ENCODE data around the gene ARHGEF10L. TPM values are rescaled to one million over a fixed set of nuclear protein-coding genes. Genes with fewer than 3 reads are reported as not detected.

Gene ARHGEF10L
- total RNA-seq, 6 experiments from 2014 or later: 11.1 to 29.0 (median 26.7) TPM

DNA sequence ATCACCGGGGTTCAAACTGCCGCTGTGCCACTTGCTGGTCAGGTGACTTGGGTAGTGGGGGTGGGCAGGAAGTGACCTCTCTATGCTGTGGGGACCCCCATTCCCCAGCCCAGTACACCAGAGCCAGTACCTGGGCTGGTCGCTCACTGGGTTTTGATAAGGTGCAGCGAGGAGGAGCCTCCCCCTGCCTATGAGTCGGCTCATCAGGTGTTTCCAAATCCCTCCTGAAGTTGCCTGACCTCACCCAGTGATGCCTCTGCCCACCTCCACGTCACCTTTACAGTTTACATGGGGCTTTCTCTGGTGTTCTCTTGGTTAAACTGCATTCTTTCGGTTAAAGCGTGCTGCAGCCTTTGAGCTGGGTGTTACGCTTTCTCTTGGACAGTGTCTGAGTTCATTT is 58.2 kb downstream of the ARHGEF10L start:
- Mint-ChIP-seq H3K27ac (no peak overlapping the region), H3K4me1 (ENCODE audit: low read depth) (peaks cover 12% of the 10 kb centered on the region)

DNA sequence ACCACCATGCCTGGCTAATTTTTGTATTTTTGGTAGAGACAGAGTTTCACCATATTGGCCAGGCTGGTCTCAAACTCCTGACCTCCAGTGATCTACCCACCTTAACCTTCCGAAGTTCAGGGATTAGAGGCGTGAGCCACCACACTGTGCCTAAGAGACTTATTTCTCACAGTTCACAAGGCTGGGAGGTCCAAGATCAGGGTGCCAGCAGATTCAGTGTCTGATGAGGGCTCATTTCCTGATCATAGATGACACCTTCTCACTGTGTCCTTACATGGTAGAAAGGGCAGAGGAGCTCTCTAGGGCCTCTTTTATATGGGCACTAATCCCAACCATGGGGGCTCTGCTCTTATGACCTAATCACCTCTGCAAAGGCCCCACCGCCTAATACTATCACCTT is 58.8 kb downstream of the ARHGEF10L start:
- no peak overlapping the region for H3K27ac Mint-ChIP-seq
- H3K9me3 Mint-ChIP-seq: no peaks in the 10 kb centered on the region
- no peak for DNase-seq
- peaks cover 12% of the 10 kb centered on the region for H3K4me1 Mint-ChIP-seq (ENCODE audit: low read depth)
- no peak overlapping the region for H3K4me3 Mint-ChIP-seq
- no peaks in the 10 kb centered on the region; the same call in 1 of the 2 replicates for H3K27me3 Mint-ChIP-seq (ENCODE audit: insufficient read depth)
- no peaks in the 10 kb centered on the region; the same call in 1 of the 2 replicates for H3K36me3 Mint-ChIP-seq (ENCODE audit: low read depth)
- TF ChIP-seq, protein P1, sequence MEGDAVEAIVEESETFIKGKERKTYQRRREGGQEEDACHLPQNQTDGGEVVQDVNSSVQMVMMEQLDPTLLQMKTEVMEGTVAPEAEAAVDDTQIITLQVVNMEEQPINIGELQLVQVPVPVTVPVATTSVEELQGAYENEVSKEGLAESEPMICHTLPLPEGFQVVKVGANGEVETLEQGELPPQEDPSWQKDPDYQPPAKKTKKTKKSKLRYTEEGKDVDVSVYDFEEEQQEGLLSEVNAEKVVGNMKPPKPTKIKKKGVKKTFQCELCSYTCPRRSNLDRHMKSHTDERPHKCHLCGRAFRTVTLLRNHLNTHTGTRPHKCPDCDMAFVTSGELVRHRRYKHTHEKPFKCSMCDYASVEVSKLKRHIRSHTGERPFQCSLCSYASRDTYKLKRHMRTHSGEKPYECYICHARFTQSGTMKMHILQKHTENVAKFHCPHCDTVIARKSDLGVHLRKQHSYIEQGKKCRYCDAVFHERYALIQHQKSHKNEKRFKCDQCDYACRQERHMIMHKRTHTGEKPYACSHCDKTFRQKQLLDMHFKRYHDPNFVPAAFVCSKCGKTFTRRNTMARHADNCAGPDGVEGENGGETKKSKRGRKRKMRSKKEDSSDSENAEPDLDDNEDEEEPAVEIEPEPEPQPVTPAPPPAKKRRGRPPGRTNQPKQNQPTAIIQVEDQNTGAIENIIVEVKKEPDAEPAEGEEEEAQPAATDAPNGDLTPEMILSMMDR (IDR thresholded peaks at IDR 0.05): no peak

More for the DNA sequence above, 58.2 kb downstream of the ARHGEF10L start:
- Mint-ChIP-seq H3K36me3 (ENCODE audit: low read depth) (no peaks in the 10 kb centered on the region; the same call in 1 of the 2 replicates), H3K4me3 (no peak overlapping the region), H3K9me3 (no peaks in the 10 kb centered on the region), H3K27me3 (ENCODE audit: insufficient read depth) (no peaks in the 10 kb centered on the region; the same call in 1 of the 2 replicates)
- DNase-seq: no peak
- TF ChIP-seq, protein P1 (IDR thresholded peaks at IDR 0.05): no peak

DNA sequence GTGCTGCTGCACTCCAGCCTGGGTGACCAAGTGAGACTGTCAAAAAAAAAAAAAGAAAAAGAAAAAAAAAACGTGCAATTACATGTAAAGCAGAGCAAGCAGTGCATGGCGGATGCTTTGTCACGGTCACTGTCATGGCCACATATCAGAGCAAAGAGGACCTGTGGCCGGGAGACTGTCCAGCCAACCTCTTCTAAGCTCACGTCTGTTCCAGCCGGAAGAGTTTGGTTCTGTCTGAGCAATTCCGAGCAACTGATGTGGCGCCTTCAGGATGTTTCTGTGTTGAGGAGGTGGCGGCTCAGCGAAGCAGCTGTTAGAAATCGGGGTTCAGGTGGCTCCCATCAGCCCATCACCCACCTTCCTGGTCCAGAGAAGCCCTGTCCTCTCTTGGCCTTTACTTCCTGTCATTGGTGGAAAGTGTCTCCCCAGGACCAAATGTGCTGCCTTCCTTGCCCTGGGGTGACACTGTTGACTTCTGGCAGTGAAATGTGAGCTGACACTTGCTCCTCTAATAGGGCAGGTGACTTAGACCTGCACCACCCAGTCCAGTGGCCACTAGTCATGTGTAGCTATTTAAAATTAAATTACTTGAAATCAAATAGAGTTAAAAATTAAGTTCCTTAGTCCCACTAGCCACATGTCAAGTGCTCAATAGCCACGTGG is 59.9 kb downstream of the ARHGEF10L start:
- TF ChIP-seq, protein P1 (IDR thresholded peaks at IDR 0.05): no peak
- Mint-ChIP-seq H3K9me3 (no peaks in the 10 kb centered on the region), H3K36me3 (ENCODE audit: low read depth) (no peaks in the 10 kb centered on the region), H3K27me3 (ENCODE audit: insufficient read depth) (no peaks in the 10 kb centered on the region; the same call in 1 of the 2 replicates), H3K4me1 (ENCODE audit: low read depth) (peaks cover 6% of the 10 kb centered on the region; the same call in 1 of the 2 replicates), H3K4me3 (no peak overlapping the region), H3K27ac (no peak overlapping the region)
- no peak for DNase-seq

DNA sequence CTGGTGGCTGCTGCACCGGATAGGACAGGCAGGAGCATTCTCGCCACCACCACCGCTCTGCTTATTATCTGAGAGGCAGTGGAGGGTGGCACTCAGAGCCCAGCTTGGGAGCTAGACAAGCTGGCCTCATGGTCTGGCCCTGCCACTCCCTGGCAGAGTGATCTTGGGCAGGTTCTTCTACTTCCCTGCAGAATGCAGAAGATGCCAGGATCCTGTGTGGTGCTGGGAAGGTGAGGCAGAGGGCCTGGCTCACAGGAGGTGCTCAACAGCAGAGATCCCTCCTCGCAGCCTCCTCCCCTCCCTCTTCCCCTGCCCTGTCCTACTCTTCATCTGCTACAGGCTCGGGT is 60.4 kb downstream of the ARHGEF10L start:
- Mint-ChIP-seq H3K4me1 (ENCODE audit: low read depth) (peaks cover 3% of the 10 kb centered on the region; the same call in 1 of the 2 replicates), H3K27ac (no peak overlapping the region), H3K4me3 (no peak overlapping the region), H3K36me3 (ENCODE audit: low read depth) (no peaks in the 10 kb centered on the region), H3K9me3 (no peaks in the 10 kb centered on the region), H3K27me3 (ENCODE audit: insufficient read depth) (no peaks in the 10 kb centered on the region; the same call in none of the 2 replicates)
- TF ChIP-seq, protein P1 (IDR thresholded peaks at IDR 0.05): no peak
- no peak for DNase-seq

DNA sequence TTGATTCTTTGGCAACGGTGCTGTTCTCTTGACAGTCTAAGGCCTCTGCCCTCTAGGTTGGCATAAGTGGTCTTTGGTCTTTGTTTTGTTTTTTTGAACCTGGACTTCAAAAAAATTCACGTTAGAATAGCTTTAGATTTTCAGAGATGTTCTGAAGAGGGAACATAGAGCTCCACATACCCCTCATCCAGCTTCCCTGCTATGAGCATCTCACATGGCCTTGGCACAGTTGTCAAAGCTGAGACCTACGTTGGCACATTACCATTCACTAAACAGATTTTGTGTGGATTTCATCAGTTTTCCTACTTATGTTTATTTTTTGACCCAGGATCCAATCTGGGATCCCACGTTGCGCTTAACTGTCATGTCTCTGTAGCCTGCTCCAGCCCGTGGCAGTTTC is 60.8 kb downstream of the ARHGEF10L start:
- Mint-ChIP-seq H3K36me3 (ENCODE audit: low read depth) (no peaks in the 10 kb centered on the region), H3K4me1 (ENCODE audit: low read depth) (no peaks in the 10 kb centered on the region), H3K4me3 (no peak overlapping the region), H3K27ac (no peak overlapping the region), H3K27me3 (ENCODE audit: insufficient read depth) (no peaks in the 10 kb centered on the region; the same call in none of the 2 replicates), H3K9me3 (no peaks in the 10 kb centered on the region)
- TF ChIP-seq, protein P1 (IDR thresholded peaks at IDR 0.05): no peak
- no peak for DNase-seq

Data from HFFc6 (cell line).